ENCODE results near the gene CTDSPL.

Gene CTDSPL

GRCh38 chr3:37941608-37942508 is 80.2 kb downstream of the CTDSPL start:
- Mint-ChIP-seq H3K4me3 (no peak overlapping the region), H3K27ac (no peak overlapping the region), H3K36me3 (ENCODE audit: low read depth) (peaks cover under 1% of the 10 kb centered on the region), H3K4me1 (ENCODE audit: low read depth) (peaks cover 29% of the 10 kb centered on the region), H3K9me3 (no peaks in the 10 kb centered on the region), H3K27me3 (no peaks in the 10 kb centered on the region)
- intact Hi-C loops (cut with micrococcal nuclease), result no loop called here

- intact Hi-C loops (cut with micrococcal nuclease), result no loop called here
- Mint-ChIP-seq H3K4me3 (no peak overlapping the region), H3K27me3 (no peaks in the 10 kb centered on the region), H3K4me1 (ENCODE audit: low read depth) (peaks cover 29% of the 10 kb centered on the region), H3K27ac (no peak overlapping the region), H3K36me3 (ENCODE audit: low read depth) (peaks cover 8% of the 10 kb centered on the region), H3K9me3 (no peaks in the 10 kb centered on the region)
These were observed 81.0 kb downstream of the CTDSPL start for GRCh38 chr3:37942646-37943045.

- Mint-ChIP-seq H3K4me1 (ENCODE audit: low read depth) (peaks cover 29% of the 10 kb centered on the region), H3K36me3 (ENCODE audit: low read depth) (peaks cover 10% of the 10 kb centered on the region), H3K27ac (no peak overlapping the region), H3K4me3 (no peak overlapping the region), H3K9me3 (no peaks in the 10 kb centered on the region), H3K27me3 (no peaks in the 10 kb centered on the region)
- intact Hi-C loops (cut with micrococcal nuclease), result no loop called here
These were observed 81.4 kb downstream of the CTDSPL start for GRCh38 chr3:37943126-37943525.

- intact Hi-C loops (cut with micrococcal nuclease), result no loop called here
- peaks cover 29% of the 10 kb centered on the region for H3K4me1 Mint-ChIP-seq (ENCODE audit: low read depth)
- no peak overlapping the region for H3K4me3 Mint-ChIP-seq
- no peaks in the 10 kb centered on the region for H3K27me3 Mint-ChIP-seq
- peaks cover 10% of the 10 kb centered on the region for H3K36me3 Mint-ChIP-seq (ENCODE audit: low read depth)
- H3K9me3 Mint-ChIP-seq, result no peaks in the 10 kb centered on the region
- no peak overlapping the region for H3K27ac Mint-ChIP-seq
These were observed 82.1 kb downstream of the CTDSPL start for GRCh38 chr3:37943631-37944314.

- Mint-ChIP-seq H3K4me3 (no peak overlapping the region), H3K36me3 (ENCODE audit: low read depth) (peaks cover 10% of the 10 kb centered on the region), H3K9me3 (no peaks in the 10 kb centered on the region), H3K27me3 (no peaks in the 10 kb centered on the region), H3K4me1 (ENCODE audit: low read depth) (peaks cover 29% of the 10 kb centered on the region), H3K27ac (no peak overlapping the region)
- intact Hi-C loops (cut with micrococcal nuclease), result no loop called here
These were observed 82.7 kb downstream of the CTDSPL start for GRCh38 chr3:37944391-37944842.

GRCh38 chr3:37945156-37945806 is 83.6 kb downstream of the CTDSPL start:
- intact Hi-C loops (cut with micrococcal nuclease), result no loop called here
- Mint-ChIP-seq H3K27me3 (no peaks in the 10 kb centered on the region), H3K9me3 (no peaks in the 10 kb centered on the region), H3K4me3 (no peak overlapping the region), H3K36me3 (ENCODE audit: low read depth) (peaks cover 15% of the 10 kb centered on the region), H3K27ac (no peak overlapping the region), H3K4me1 (ENCODE audit: low read depth) (peaks cover 29% of the 10 kb centered on the region)

GRCh38 chr3:37945807-37946530 is 84.3 kb downstream of the CTDSPL start:
- Mint-ChIP-seq H3K27me3 (no peaks in the 10 kb centered on the region), H3K36me3 (ENCODE audit: low read depth) (peaks cover 16% of the 10 kb centered on the region), H3K27ac (no peak overlapping the region), H3K4me1 (ENCODE audit: low read depth) (peaks cover 29% of the 10 kb centered on the region), H3K4me3 (no peak overlapping the region), H3K9me3 (no peaks in the 10 kb centered on the region)
- intact Hi-C loops (cut with micrococcal nuclease), result no loop called here

- peak overlapping the region; percentile 50 for H3K27ac Mint-ChIP-seq
- no peaks in the 10 kb centered on the region for H3K27me3 Mint-ChIP-seq
- peaks cover 29% of the 10 kb centered on the region for H3K4me1 Mint-ChIP-seq (ENCODE audit: low read depth)
- peaks cover 16% of the 10 kb centered on the region for H3K36me3 Mint-ChIP-seq (ENCODE audit: low read depth)
- intact Hi-C loops (cut with micrococcal nuclease), result no loop called here
- no peak overlapping the region for H3K4me3 Mint-ChIP-seq
- no peaks in the 10 kb centered on the region for H3K9me3 Mint-ChIP-seq
These were observed 84.8 kb downstream of the CTDSPL start for GRCh38 chr3:37946531-37946889.

GRCh38 chr3:37949866-37950265 is 88.2 kb downstream of the CTDSPL start:
- peaks cover 16% of the 10 kb centered on the region for H3K4me1 Mint-ChIP-seq (ENCODE audit: low read depth)

GRCh38 chr3:37952564-37952963 is 90.9 kb downstream of the CTDSPL start:
- Mint-ChIP-seq H3K36me3 (ENCODE audit: low read depth) (peaks cover 19% of the 10 kb centered on the region), H3K27ac (no peak overlapping the region), H3K9me3 (no peaks in the 10 kb centered on the region), H3K4me1 (ENCODE audit: low read depth) (peaks cover 26% of the 10 kb centered on the region), H3K27me3 (no peaks in the 10 kb centered on the region), H3K4me3 (no peak overlapping the region)
- intact Hi-C loops (cut with micrococcal nuclease), result no loop called here

More at GRCh38 chr3:37949866-37950265, 88.2 kb downstream of the CTDSPL start:
- H3K4me3 Mint-ChIP-seq, result no peak overlapping the region
- H3K27me3 Mint-ChIP-seq, result no peaks in the 10 kb centered on the region
- no peaks in the 10 kb centered on the region for H3K9me3 Mint-ChIP-seq
- peak overlapping the region; percentile 19 for H3K27ac Mint-ChIP-seq
- intact Hi-C loops (cut with micrococcal nuclease), result no loop called here
- peaks cover 23% of the 10 kb centered on the region for H3K36me3 Mint-ChIP-seq (ENCODE audit: low read depth)

- H3K27me3 Mint-ChIP-seq, result no peaks in the 10 kb centered on the region
- H3K36me3 Mint-ChIP-seq (ENCODE audit: low read depth), result peaks cover 16% of the 10 kb centered on the region
- H3K9me3 Mint-ChIP-seq, result no peaks in the 10 kb centered on the region
- H3K4me3 Mint-ChIP-seq, result no peak overlapping the region
- H3K27ac Mint-ChIP-seq, result no peak overlapping the region
- intact Hi-C loops (cut with micrococcal nuclease), result no loop called here
- H3K4me1 Mint-ChIP-seq (ENCODE audit: low read depth), result peaks cover 30% of the 10 kb centered on the region
These were observed 91.5 kb downstream of the CTDSPL start for GRCh38 chr3:37953226-37953625.

GRCh38 chr3:37953707-37954394 is 92.2 kb downstream of the CTDSPL start:
- H3K36me3 Mint-ChIP-seq (ENCODE audit: low read depth), result peaks cover 16% of the 10 kb centered on the region
- H3K9me3 Mint-ChIP-seq, result no peaks in the 10 kb centered on the region
- no peaks in the 10 kb centered on the region for H3K27me3 Mint-ChIP-seq
- H3K4me1 Mint-ChIP-seq (ENCODE audit: low read depth), result peaks cover 30% of the 10 kb centered on the region
- H3K4me3 Mint-ChIP-seq, result no peak overlapping the region
- H3K27ac Mint-ChIP-seq, result no peak overlapping the region
- intact Hi-C loops (cut with micrococcal nuclease), result no loop called here

- peaks cover 15% of the 10 kb centered on the region for H3K36me3 Mint-ChIP-seq (ENCODE audit: low read depth)
- intact Hi-C loops (cut with micrococcal nuclease), result no loop called here
These were observed 93.2 kb downstream of the CTDSPL start for GRCh38 chr3:37954881-37955280.

More at GRCh38 chr3:37954881-37955280, 93.2 kb downstream of the CTDSPL start:
- Mint-ChIP-seq H3K9me3 (no peaks in the 10 kb centered on the region), H3K4me3 (no peak overlapping the region), H3K27me3 (no peaks in the 10 kb centered on the region), H3K4me1 (ENCODE audit: low read depth) (peaks cover 30% of the 10 kb centered on the region), H3K27ac (no peak overlapping the region)

Measured in dendritic cell treated with granulocyte-macrophage colony-stimulating factor and Interleukin-4, amounts not matched to agents 40 ng/mL and 50 ng/mL, for 4 days (primary cell).